ENCODE data around the gene NUDT1.

The NUDT1 gene

DNA sequence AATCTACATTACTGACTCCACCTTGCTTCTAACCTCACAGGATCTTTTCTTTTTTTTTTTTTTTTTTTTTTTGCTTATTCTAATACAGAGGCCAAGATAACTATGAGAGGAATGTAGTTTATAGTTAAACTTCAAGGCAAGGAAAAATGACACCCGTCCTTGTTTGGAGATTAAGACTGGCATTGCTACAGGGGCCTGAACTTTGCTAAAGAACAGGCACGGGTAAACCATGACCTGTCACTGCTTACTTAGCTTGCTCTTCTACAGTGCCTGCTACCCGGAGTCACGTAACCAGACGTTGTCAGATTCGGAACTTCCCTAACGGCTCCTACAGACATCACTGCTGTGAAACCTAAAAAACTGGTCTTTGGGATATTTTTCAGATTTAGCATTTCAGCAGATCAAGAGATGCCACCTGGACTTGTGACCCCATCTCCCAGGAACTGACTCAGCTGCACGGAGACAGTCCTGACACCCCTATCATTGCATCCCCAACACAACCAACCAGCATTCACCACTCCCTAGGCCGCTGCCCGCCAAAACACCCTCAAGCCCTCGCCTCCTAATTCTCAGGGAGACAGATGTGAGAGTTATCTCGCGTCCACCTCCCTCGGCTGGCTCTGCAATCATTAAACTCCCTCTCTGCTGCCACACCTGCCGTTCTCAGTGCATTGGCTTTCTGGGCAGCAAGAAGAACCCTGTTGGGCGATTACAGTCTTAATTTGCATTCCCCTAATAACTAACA, 36.8 kb upstream of the NUDT1 start:
- no peak for DNase-seq (ENCODE audit: low read depth)

DNA sequence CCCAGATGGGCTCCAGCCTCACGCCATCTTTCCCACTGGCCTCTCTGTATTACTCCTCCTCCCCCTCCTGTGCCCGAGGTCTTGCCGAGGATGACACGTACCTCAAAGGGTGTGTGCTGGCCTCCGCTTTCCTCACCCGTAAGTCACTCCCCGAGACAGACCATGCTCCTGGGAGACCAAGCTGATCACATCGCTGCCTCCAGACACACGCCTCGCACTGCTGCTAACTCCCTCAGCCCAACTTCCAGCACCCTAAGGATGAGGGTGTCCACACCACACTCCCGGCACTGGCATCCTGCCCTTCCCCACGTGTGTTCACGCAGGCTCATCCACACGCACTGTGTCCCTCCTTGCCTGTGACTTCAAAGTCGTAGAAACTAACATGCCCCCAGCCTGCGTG, 33.3 kb upstream of the NUDT1 start:
- no peak for DNase-seq (ENCODE audit: low read depth)

DNA sequence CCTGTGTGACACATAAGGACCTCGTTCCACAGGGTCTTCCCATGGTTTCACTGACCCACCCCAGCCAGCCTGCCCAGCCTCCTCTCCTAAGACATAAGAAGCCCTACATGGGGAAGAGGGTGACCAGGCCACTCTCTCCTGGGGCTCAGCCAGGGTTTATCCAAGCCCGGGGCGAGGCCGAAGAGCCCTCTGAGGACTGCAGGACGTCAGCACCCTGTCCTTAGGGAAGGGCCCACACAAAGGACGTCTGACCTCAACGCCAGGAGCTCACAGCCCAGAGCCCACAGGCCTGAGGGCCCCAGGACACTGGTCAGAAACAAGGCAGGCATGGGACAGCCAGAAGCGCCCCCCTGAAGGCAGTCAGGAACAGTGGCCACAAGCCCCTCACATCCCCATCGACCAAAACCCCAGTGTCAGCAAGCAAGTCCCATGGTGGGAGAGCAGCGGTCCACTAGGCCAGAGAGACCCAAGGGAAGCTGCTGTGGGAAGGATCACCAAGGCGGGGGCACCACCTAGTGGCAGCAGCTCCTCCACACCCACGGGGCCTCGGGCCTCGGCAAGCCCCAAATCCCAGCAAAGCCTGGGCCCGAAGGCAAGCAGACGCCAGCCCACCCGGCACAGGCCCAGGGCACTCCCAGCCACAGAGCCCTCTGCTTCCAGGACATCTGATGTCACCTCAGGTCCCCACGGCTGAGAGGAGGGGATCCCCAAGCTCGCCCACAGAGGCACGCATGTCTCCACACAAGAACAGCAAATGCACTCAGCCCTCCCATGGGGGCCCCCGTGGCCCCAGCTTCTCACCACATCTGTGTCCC, 32.7 kb upstream of the NUDT1 start:
- DNase-seq (ENCODE audit: low read depth): no peak

DNA sequence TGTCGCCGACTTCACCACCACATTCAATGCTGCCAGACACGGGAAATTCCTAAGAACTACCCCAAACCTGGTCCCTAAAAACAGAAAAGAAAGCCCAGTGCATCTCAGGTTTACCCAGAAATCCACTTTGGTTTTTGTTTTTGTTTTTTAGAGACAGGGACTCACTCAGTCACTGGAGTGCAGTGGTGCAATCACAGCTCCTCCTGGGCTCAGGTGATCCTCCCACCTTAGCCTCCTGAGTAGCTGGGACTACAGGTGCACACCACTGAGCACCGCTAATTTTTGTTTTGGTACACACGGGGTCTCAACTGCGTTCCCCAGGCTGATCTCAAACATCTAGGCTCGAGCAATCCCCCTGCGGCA, 32.1 kb upstream of the NUDT1 start:
- DNase-seq (ENCODE audit: low read depth): no peak

DNA sequence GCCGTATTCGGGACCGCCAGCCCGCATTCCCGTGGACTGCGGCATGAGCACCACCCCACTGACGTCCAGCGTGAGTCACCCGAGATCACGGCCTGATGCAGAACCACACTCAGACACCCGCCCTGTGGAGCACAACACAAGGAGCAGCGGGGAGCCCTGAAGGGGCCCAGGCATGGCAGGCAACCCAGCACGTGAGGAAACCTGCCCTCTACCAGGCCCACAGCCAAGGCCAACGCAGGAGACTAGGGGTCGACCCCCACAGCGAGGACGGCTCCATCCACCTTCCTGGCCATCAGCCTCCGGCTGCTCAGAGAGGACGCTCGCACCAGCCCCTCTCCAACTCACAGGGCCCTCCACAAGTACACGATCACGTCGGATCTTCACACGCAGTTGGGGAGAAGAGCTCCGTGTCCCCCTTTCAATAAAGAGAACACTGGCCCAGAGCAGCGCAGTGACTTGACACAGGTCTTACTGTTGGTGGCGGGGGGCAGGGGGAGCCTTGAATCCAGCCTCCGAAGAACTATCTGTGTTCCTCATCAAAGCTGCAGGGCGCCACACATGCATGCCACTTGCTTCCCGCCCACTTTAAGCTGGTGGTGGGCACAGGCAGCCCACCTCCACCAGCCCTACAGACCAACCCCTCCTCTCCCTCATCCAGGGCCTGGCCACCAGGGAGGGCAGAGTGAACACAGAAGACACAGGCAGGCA, 31.3 kb upstream of the NUDT1 start:
- no peak for DNase-seq (ENCODE audit: low read depth)

DNA sequence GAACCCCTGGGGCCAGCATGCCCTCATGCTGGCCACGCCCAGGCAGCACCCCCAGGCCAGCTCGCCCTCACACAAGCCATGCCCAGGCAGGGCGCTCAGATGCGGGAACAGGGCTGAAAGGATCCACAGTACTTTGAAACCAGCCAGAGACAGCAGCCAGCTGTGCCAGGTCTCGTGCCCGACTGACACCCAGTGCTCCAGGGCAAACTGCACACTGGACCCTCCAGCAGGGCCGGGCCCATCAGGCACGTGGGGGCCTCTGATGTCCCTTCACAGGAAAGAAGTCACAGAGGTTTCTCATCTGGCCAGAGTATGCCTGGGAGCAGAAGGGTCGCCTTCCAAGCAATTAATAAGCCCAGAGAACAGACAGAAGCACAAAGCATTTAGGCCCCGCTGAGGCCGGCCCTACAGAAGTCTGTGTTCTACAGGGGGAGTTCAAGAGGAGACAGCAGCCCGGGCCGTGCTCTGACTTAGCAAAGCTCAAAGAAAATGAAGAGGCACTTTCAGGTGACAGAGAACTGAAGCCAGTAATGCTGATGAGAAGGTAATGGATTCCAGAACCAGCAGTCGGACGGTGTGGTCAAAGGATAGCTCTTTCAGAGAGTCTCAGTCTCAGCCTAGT, 30.7 kb upstream of the NUDT1 start:
- DNase-seq (ENCODE audit: low read depth): no peak

DNA sequence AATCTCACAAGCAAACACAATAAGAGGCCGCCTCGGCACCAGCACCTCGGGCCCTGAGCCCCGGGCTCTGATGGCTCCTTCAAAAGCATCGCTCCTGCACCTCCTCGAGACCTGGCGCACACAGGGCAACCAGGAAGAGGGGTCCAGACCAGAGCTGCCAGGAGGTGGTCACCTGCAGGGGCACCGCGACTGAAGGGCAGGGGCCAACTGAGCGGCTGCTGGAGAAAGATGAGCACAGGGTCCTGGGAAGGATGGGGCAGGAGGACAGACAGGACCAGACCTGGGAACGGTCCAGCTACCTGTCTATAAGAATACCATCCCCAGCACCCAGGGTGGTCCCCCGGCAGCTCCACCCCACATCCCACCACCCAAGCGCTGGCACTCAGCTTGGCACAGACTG, 30.1 kb upstream of the NUDT1 start:
- no peak for DNase-seq (ENCODE audit: low read depth)

DNA sequence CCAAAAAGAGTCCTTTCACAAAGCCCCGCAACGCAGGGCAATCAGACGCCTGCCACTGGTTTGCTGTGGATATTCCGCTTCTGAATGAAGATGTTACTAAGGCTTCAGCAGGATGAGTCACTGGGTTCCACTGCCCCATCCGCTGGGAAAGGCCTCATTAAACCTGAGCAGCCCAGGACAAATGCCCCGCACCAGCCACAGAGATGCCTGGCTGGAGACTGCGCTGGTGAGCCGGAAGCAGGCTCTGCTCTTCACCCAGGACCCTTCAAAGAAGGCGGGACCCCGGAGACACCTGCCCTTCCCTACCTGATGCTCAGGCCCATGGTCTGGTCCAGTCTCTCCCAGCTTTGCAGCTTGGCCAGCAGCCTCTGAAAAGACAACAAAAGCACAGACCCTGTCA, 29.1 kb upstream of the NUDT1 start:
- no peak for DNase-seq (ENCODE audit: low read depth)

DNA sequence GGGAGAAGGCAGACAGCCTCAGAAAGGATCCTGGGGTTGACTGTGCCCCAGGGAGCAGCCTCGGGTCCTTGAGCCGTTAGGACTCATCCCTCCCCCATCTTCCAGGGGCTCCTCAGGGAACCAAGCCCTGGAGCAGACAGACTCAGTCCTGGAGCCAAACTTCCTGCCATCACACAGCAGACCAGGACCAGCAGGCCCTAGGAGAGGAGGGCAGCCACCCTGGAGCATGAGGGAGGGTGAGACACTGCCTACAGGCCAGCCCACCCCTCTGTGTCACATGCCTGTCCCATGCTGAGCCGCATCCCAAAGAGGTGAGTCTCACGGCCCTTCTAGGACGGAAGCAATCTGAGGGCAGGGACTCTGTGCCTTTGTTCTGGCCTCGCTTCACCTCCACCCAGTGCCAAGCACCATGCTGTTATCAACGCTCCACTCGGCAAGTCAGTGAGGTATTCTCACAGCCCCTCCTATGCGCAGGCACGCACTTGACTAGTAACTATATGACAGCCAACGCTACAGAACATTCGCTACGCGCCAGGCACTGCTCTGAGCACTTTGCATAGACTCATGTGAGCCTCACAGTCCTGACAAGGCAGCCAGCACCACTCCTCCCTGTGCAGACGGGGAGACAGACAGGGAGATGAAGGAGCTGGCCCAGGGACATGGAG, 28.3 kb upstream of the NUDT1 start:
- no peak for DNase-seq (ENCODE audit: low read depth)

DNA sequence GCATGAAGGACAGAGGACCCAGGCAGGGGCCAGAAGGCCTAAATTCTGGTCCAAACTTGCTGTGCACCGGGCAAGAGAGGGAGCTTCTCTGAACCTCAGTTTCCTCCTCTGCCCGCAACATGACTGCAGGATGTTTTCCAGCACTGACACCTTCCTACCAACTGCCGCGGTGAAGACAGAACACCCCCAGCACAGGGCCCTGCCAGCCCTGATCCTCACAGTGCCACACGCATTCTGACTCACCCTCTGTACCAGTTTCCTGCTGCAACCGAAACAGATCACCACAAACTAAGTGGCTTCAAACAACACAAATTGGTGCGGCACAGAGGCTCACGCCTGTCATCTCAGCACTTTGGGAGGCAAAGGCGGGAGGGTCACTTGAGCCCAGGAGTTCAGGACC, 27.4 kb upstream of the NUDT1 start:
- DNase-seq (ENCODE audit: low read depth): no peak

DNA sequence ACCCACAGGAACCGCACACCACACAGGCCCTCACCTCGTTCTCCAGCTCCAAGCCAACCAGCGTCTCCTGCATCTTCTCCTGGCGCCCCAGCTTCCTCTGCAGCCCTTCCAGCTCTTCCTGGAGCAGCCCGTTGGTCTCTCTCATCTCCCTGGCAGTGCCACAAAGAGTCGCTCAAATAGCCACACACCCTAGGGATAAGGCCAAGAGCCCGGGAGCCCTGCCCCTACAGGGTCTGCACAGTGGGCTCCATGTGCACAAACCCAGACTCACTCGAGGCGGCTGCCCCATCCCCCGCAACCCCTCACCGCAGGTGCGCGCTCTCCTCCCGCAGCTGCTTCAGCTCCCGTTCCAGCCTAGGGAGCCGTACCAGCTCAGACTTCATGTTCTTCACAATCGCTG, 26.2 kb upstream of the NUDT1 start:
- DNase-seq (ENCODE audit: low read depth): no peak

DNA sequence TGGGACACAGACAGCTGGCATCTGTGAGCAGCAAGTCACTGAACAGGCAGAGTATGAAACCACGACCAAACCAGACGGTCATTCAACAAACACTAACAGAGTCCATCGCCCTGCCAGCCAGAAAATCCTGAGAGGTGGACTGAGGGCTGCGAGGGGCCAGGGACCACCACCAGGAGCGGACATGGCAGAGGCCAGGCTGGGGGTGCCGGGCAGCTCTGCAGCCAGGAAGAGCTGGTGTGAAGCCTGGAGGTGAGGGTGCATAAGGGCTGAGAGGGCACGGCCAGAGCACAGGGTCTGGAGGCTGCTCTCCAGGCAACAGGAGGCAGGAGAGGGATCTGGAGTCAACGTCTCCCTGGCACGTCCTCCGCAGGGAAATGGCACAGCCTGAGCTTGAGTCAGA, 24.8 kb upstream of the NUDT1 start:
- no peak for DNase-seq (ENCODE audit: low read depth)

DNA sequence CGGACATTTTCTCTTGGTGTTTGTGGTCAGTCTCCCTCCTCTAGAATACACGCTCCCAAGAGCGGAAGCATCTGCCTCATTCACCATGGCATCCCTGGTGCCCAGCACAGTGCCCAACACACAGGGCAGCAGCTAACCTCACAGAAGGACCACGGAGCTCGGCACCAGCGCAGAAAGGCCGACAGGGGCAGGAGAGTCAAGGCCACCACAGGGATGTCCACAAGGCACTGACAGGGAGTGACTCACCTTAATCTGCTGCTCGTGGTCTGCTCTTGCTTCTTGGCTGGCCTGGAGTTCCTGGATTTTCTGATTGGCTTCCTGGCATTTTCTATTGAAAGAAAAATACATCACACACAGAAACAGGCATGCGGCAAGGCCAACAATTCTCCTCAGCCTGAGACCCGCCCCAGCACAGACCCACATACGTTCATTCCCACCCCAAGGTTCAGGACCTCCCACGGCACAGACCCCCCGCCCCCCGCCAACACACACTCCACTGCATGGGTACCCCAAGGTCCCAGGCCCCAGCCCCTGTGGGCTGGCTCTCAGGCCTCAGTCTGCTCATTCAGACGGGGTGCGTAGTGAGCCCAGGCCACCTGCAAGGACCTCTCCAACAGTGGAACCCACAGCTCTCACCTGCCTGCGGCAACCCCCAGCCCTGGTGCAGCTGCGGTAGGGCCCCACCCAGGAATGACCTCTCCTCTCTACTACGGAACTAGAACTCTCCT, 24.1 kb upstream of the NUDT1 start:
- no peak for DNase-seq (ENCODE audit: low read depth)

DNA sequence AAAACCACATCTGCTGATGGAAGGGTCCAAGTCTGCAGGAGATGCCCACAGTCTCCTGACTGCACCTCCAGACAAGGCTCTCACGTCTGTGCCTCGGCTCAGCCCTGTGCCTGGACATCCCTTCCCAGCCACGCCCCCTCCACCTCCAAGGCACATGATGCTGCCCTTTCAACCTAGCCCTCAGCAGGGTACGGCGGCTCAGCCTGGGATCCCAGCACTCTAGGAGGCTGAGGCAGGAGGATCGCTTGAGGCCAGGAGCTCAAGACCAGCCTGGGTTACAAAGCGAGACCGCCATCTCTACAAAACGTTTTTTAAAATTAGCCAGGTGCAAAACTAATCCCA, 23.6 kb upstream of the NUDT1 start:
- no peak for DNase-seq (ENCODE audit: low read depth)

DNA sequence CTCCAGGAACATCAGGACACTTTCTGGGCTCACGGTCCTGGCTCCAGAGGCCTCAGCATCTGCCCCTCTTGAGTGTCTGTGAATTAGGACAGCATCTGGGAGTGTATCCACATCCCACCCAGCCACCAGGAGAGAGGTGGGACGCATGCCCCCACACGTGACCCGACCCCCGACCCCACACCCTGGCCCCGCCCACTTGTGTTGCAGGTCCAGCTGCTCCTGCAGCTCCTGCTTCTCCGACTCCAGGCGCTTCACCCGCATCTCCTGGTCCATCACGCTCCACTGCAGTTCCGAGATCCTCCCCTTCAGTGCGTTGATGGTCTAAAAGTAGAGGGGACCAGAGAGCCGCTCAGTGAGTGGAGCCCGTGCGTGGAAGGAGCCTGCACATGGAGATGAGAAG, 22.9 kb upstream of the NUDT1 start:
- no peak for DNase-seq (ENCODE audit: low read depth)

DNA sequence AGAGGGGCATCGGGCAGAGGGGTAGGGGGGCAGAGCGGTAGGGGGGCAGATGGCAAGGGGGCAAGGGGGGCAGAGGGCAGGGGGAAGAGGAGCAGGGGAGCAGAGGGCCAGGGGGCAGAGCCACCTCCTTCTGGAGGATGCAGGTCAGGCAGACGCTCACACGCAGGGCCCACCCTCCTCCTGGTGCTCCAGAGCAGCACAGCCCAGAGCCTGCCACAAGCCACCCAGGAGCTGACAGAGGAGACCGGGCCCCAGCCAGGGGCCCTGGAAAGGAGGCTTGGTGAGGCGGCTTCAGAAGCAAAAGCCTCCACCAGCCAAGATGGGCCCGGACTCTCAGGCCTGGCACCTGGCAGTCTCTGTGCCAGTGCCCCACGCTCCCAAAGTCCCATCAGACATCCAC, 22.4 kb upstream of the NUDT1 start:
- DNase-seq (ENCODE audit: low read depth): no peak

DNA sequence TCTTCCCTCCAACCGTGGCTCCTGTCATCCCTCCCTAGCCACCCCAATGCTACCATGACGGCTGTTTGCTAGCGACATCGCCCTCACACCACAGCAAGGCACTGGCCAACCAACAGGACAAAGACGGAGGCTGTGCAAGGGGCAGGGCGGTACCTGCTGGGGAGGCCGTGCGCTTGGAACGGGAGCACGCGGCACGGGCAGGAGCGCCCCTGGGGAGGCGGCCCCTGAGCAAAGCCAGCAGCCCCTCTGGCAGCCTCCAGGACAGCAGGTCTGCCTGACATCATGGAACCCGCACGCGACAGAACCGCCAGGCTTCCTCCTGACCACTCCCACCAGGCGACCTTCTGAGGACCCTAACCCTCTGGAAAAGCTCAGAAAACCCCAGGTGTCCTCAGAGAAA, 22.0 kb upstream of the NUDT1 start:
- no peak for DNase-seq (ENCODE audit: low read depth)

DNA sequence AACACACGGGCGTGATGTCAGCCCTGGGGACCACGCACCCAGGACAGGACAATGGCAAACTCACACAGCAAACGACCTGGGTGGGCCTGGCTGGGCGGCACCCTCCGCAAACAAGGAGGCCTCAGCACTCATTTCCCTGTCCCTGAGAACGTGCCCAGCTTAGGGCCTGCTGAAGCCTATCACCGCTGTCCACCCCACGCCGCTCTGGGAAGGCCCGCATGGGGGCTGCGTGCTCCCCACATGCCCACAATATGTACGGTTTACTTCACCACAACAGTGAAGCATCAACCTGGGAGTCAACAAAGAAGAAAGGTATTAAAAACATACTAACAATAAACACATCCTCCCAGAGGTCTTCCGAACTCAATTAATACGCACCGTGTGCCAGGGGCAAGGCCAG, 21.5 kb upstream of the NUDT1 start:
- no peak for DNase-seq (ENCODE audit: low read depth)

DNA sequence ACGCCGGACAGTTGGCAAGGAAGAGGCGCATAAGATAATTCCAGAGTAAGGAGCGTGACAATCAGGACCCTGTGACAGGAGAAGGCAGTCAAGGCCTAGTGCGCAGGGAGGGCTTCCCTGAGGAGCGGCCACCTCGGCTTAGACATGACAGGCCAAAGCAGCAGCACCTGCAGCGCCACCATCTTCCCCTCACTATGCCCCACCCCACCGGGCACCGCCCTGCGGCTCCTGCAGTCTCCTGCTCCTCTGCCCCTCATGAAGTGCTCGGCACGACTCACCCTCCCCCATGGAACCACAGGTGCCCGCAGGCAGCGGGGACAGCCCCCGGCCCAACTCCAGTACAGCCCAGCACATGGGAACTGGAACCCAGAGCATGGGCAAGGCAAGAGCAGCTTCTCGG, 21.1 kb upstream of the NUDT1 start:
- DNase-seq (ENCODE audit: low read depth): no peak

DNA sequence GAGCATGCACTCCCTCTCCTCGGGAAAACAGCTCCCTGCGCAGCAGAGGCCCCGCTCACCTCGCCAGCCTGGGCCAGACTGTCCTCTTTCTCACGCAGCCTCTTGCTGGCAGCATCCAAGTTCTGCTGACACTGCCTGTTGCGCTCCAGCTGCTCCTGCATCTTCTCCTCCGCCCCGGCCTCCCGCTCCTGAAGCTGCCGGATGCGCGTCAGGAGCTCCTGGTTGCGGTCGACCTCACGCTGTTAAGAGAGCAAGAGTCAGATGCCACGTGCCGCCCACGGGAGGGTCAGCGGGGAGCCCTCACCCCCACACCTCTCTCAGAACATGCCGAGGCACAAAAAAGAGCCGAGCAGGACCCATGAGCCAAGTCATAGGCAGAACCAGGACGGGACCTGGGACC, 19.5 kb upstream of the NUDT1 start:
- no peak for DNase-seq (ENCODE audit: low read depth)

DNA sequence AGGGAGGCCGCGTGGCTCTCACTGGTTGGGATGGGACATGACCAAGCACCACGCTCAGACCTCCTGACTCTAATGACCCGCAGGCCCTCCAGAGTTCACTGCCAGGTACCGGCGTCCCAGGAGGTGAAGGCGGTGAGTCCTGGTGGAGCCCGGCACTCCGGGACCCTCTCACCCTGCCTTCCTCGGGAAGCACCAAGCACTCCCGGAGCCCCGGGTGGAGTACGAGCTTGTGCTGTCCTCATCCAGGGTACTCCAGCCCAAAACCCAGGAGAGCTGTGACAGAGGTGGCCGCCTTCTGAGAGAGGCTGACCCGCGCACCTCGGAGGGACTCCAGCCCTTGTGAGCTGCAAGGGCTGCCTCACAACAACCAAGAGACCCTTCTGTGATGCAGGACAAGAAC, 18.7 kb upstream of the NUDT1 start:
- DNase-seq (ENCODE audit: low read depth): no peak

DNA sequence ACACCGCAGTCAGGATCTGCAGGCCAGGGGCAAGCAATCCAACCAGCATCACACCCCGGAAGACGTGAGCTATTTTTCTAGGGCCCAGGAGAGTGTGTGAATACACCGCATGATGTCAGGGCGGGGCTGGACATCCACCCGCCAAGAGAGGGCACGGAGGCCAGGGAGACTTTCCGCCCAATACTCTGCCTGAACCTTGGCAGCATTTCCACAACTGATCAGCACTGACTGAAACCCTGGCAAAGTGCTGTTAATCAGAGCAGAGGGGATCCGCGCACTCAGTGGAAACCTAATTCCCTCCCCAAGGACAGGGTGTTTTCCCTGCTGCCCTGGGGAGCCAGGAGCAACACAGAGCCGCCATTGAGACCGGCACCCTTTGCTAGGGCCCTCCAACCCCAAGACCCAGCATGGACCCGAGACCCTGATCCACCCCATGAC, 17.5 kb upstream of the NUDT1 start:
- DNase-seq (ENCODE audit: low read depth): no peak
